Adrenal gland (tissue), 5 donors: Measurements from ENCODE around the gene LPAR5.
A peak's percentile ranks its signal among the peaks of the same experiment; 100 is the strongest.

ENCODE experiments used
- CTCF ChIP-seq, 6 experiments: fragments of 450-650 bp in 4 of 6; fragments of 200-600 bp in 2 of 6; sonication (generic) in 1 of 6; IDR thresholded peaks; 1 replicate in 5 of 6; 2 replicates in 1 of 6; pipeline versions ENCODE4 v1.5.1 to v1.8.0; 2016 to 2021; ENCODE audit warnings: antibody characterized with exemption in 6 of 6, mild to moderate bottlenecking in 2 of 6, moderate library complexity in 1 of 6
- POLR2A ChIP-seq, 2 donors: fragments of 450-650 bp; IDR thresholded peaks; one replicate each; pipeline ENCODE4 v1.6.1; 2017; ENCODE audit warnings: antibody characterized with exemption in 2 of 2, mild to moderate bottlenecking in 2 of 2, moderate library complexity in 1 of 2
- donor health status: DM: no; HTN: no; CAD: no.

- TF ChIP-seq CTCF (IDR thresholded peaks at IDR 0.05) = peak in 1 of 6 experiments; percentile 19
- TF ChIP-seq POLR2A (IDR thresholded peaks at IDR 0.05) = no peak
Observed at GRCh38 chr12:6570264-6570887, 65.4 kb downstream of the LPAR5 start.
